GM19328 (cell line): ENCODE results near the gene CENATAC.
A peak's percentile ranks its signal among the peaks of the same experiment; 100 is the strongest.
"Not testable (repeated sequence)": the region's sequence is repeated elsewhere in the genome, so short reads cannot be mapped to it uniquely, and the experiment has no call there.

Source experiments
- ATAC-seq: cut with Tn5 transposase; IDR thresholded peaks from one replicate; pipeline ENCODE4 v1.9.1; 2021; ENCODE audit warnings: mild to moderate bottlenecking, moderate library complexity; ENCODE audit not compliant: unreplicated experiment

The CENATAC gene

GRCh38 chr11:119025978-119026766 is 28.2 kb downstream of the CENATAC start:
- ATAC-seq = no peak

GRCh38 chr11:119026970-119027369 is 29.0 kb downstream of the CENATAC start:
- no peak for ATAC-seq

GRCh38 chr11:119027561-119028345 is 29.8 kb downstream of the CENATAC start:
- no peak for ATAC-seq

DNA sequence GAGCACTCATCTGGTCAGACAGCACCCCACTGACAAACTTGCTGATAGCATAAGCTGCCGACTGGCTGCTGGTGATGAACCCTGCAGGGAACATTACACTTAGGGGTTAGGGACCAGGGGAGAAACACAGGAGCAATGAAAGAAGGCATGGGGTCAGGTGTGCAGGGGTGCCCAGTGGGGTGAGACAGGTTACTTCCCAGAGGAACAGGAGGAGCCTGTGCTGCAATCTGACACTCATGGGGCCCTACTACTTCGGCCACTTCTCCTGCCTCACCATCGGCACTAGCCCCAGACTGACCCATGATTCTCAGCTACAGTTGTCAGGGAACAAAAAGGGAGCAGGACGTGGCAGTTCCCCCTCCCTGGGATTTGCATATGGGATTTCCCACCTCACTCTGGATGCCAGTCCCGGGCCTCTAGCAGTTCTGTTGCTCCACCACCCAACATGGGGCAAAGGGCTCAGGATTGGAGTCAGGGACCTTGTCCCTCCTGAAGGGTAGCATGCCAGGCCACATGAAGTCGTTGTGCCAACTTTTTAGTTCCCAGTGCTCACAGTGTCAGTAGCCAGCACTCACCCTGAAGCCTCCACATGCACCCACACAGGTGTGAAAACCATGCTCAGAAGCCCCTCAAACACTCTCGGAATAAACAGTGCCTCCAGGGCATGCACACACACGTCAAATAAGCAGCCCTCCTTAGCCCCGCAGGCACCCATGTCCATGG is 30.6 kb downstream of the CENATAC start:
- no peak for ATAC-seq

DNA sequence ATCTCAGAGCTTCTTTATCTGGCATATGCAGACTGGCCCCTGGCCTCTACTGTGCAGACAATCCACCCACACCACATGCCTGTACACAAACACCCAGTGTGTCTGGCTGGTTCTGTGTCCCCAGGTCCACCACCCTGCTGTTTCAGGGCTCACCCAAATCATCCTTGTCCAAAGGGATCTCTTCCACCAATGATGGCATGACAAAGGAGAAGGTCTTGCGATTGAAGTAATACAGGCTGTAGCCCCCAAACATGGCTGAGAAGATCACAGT is 31.1 kb downstream of the CENATAC start:
- ATAC-seq = no peak

- ATAC-seq = peak; percentile 20
Observed at GRCh38 chr11:119029340-119030028, 31.5 kb downstream of the CENATAC start.

GRCh38 chr11:119030029-119030328 is 32.0 kb downstream of the CENATAC start:
- peak; percentile 9 for ATAC-seq

- peak; percentile 68 for ATAC-seq
Observed at GRCh38 chr11:119030329-119031047, 32.5 kb downstream of the CENATAC start, which contains the start of gene SLC37A4. Gene SLC37A4, minus strand, starts transcription at chr11:119030877.

GRCh38 chr11:119031912-119032280 is 34.0 kb downstream of the CENATAC start:
- no peak for ATAC-seq

GRCh38 chr11:119033421-119033820 is 35.5 kb downstream of the CENATAC start:
- not testable (repeated sequence) for ATAC-seq

- no peak for ATAC-seq
Observed at GRCh38 chr11:119034813-119035212, 36.9 kb downstream of the CENATAC start.

GRCh38 chr11:119038884-119039283 is 40.9 kb downstream of the CENATAC start:
- ATAC-seq = no peak

DNA sequence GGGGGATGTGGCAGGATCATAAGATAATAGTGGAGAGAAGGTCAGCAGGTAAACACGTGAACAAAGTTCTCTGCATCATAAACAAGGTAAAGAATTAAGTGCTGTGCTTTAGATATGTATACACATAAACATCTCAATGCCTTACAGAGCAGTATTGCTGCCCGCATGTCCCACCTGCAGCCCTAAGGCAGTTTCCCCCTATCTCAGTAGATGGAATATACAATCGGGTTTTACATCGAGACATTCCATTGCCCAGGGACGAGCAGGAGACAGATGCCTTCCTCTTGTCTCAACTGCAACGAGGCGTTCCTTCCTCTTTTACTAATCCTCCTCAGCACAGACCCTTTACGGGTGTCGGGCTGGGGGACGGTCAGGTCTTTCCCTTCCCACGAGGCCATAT is 41.5 kb downstream of the CENATAC start:
- not testable (repeated sequence) for ATAC-seq

DNA sequence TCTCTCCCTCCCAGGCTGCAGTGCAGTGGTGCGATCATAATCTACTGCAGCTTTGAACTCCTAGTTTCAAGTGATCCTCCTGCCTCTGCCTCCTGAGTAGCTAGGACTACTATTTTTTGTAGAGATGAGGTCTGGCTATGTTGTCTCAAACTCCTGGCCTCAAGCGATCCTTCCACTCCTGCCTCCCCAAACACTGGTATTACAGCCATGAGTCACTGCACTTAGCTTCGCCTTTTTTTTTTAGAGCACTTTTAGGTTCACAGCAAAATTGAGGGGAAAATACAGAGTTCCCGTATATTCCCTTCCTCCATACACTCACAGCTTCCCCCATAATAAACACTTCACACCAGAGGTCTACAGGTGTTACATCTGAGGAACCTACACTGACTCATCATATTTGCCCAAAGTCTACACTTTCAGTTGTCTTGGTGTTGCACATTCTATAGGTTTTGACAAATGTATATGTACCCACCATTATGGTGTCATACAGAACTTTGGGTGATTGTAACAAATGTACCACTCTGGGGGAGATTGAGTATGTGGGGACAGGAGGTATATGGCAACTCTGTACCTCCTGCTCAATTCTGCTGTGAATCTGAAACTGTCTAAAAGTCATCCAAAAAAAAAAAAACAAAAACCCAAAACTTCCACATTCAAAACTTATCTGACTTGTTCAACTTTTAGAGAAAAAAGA is 44.0 kb downstream of the CENATAC start:
- no peak for ATAC-seq

GRCh38 chr11:119042927-119043326 is 45.0 kb downstream of the CENATAC start:
- no peak for ATAC-seq

GRCh38 chr11:119044708-119045107 is 46.8 kb downstream of the CENATAC start:
- no peak for ATAC-seq

GRCh38 chr11:119046489-119046888 is 48.6 kb downstream of the CENATAC start:
- no peak for ATAC-seq

- ATAC-seq = no peak
Observed at GRCh38 chr11:119047205-119047604, 49.3 kb downstream of the CENATAC start.

DNA sequence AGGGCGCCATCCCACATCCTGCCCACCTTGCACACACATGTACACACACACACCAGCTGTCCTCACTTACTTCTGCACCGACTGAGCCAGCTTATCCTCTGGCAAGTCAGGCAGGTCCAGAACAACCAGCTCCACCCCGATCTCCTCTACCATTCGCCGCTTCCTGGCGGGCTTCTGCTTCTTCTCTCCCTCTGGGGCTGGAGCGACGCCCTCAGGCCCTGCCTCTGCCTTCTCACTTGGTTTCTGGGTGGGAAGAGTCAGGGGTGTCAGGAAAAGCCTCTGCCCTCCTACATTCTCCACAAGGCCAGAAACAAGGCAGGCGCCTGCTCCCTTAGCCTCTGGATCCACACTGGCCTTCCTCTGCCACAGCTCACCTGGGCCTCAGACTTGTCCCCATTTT is 50.7 kb downstream of the CENATAC start:
- no peak for ATAC-seq

DNA sequence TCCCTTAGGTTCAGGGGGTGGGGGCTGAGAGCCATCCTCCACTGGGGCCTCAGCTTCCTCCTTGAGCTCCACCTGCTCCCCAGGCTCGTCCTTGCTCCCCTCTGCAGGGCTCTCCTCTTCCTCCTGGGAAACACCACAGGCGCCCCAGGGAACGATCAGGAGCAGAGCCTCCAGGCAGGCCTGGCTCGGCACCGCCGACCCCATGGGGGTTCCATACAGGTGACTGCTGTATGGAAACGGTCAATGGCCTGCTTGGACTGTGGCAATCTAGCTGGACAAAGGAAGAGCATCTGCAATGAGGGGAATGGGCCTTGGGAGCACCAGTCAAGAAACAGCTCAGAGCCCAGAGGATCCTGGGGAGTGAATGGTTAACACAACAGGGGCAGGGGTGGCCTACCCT is 51.1 kb downstream of the CENATAC start:
- no peak for ATAC-seq
